T follicular helper cell (primary cell): Measurements from ENCODE around the gene WDR33.
"Not testable (repeated sequence)": the region's sequence is repeated elsewhere in the genome, so short reads cannot be mapped to it uniquely, and the experiment has no call there.

ENCODE experiments used
- DNase-seq: peaks from one replicate; pipeline ENCODE4 v3.0.0-alpha.2; 2020; ENCODE audit warnings: low read depth

The WDR33 gene

DNA sequence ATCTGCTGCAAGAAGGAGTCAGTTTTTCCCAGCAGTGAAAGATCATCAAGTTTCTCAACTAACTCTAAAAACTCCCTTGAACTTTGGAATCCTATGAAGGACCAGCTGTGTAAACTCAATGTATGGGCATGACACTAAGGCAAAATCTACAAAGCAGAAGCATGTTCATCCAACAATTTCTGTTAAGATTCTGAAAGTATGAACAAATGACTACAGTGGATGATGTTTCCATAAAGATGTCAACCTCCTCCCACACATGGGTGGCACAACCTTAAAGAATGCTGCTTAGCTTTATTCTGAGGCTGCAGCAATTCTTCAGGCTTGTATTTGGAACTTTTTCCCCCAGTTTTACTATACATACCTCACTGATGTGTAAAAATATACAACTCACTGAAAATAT is 47.2 kb downstream of the WDR33 start:
- DNase-seq = no peak

DNA sequence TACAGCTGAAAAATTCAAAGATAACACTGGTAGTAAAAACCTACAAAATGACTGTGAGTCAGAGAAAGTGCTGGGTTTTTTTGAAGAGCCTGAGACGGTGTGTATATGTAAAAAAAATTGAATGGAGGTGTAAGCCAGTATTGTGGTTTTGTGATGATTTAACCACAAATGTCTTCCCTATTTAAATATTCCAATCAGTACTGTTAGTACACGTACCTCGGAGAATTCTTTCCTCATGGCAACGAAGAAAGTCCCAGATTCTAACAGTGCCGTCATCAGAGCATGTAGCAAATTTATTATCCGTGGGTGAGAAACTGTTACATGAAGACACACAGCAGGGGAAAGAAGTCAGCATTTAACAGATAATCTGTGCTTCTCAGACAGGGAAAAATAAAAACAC is 48.1 kb downstream of the WDR33 start:
- no peak for DNase-seq

DNA sequence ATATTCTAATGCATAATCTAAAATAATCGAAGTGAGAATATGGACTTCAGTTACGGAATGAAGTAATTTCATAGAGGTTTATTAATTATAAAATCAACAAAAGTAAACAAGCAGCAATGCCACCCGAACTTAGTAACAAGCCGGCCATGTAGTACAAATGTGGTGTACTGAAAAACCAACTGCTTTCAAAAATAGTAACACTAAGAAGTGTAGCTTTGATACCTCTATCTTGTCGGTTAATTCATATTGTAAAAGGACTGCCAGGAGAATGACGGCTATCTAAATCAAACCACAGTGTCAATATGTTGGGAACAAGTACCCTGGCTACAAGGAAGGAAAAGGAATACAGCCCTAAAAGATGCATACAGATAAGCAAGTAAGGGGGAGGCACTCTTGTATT is 48.5 kb downstream of the WDR33 start:
- no peak for DNase-seq

DNA sequence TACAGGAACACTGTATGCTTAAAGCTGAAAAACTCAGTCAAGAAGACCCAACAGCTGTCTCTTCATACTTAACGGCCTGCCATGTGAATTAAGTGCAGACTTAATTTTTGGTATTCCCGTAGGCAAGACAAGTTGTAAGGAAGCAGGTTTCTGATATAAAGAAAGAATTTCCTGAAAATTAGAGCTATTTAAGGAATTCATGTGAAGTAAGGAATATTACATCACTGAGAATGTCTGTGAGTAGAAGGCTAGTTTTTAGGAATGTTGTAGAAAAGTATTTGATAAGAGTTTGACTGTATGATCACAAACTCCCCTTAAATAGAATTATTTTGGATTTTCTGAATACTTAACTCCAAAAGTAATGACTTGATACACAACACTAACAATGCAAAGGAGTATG is 51.0 kb downstream of the WDR33 start:
- no peak for DNase-seq

DNA sequence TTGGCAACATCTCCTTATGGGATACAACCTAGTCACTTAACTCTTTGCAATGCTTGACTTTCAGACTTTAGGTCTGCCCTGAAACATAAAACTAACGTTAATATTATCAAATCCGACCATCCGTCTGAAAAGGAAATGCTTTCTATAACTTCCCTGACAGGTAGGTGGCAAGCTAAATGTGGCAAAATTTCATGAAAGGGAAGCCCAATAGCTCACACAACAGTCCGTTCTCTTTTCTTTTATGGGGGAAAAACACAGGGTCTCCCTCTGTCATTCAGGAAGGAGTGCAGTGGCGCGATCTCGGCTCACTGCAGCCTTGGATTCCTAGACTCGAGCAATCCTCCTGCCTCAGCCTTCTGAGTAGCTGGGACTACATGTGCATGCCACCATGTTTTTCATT is 56.8 kb downstream of the WDR33 start:
- no peak for DNase-seq

DNA sequence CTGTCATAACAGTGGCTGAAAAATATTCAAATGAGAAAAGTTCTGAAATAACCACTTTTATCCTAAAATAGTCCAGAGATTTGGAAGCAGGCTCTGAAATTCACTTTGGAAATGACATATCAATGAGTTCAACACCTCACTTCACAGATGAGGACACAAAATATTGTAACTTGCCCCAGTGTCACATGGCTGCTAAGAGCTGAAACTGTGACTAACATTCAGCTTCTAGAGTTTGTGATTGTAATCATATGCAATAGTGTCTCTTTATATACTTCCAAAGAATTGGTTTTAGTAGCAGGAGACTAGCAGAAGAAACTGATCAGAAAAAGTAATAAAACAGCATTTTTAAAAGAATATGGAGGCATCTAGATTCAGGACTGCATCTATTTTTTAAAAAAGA is 57.6 kb downstream of the WDR33 start:
- DNase-seq = no peak

DNA sequence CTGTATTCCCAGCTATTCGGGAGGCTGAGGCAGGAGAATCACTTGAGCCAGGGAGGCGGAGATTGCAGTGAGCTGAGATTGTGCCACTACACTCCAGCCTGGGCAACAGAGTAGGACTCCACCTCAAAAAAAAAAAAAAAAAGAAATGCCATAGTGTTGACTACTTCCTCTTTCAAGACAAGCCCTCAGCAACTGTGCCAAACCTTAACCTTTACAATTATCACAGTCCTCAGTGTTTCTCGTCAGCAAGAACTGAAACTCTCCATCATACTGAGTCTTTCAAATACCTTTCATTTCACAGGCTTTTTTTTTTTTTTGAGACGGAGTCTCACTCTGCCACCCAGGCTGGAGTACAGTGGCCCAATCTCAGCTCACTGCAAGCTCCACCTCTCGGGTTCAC is 61.4 kb downstream of the WDR33 start:
- DNase-seq = not testable (repeated sequence)

DNA sequence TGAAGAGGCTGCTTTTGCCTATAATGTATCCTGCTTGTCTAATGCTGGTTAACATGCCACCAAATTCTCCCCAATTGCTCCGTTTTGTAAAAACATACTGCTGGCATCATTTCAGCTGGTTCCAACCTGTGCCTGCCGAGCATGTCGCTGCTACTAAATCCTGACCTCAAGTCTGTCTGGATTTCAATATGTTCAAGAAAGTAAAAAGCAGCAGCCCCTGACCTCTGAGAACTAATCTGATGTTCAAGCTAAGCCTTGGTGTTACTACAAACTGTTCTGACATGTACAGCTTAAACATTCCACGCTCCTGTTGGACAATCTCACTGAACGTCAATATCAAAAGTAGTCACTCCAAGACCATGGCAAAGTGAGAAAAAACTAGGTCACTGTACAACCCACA is 63.4 kb downstream of the WDR33 start:
- no peak for DNase-seq

DNA sequence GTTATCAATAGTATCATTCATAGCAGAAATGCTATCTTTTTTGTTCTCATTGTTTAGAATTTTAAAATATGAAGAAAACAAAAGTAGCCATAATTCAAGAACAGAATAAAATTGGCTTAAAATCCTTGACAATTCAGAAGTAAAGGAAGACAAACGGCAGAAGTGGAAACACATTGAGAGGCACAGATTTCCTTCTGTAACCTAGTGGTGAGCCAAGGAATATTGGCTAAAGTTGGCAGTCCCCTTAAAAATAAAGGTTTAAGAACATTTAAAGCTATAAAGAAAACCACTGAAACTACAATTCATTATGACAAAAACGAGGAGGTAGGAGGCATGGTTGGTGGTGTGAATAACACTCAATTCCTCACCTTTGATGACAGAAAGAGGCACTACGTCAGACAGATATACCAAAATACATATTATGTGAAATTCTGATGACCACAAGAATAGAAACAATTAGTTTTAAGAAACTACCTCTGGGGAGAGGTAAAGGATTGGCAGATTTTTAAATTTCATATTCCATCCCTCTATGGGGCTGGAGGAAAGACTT is 67.4 kb downstream of the WDR33 start:
- DNase-seq = no peak

DNA sequence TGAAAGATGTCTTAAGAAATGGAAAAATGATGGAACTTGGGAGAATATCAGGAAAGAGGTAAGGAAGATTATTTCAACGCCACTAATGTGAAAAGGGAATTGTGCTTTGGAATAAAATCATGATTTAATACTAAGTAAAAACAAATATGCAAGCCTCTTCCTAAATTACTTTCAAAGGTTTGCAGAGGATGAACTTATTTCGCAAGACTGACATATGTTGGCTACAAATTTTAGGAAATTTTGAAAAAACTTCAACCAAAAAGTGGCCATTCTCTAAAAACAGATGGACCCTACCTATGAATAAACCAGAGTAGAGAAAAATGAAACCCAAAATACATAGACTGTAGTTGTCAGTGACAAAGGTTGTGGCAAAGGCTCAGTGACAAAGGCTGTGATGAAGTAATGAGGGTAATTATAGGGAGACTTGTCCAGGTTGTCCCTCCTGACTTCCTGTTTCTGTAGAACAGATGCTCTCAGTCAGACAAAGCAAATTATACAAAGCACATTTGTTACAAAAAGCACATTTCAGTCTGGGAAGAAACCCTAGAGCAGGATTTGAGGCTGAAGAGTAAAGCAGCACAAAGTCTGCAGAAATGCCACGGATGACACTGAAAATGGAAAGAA is 70.2 kb downstream of the WDR33 start:
- DNase-seq = no peak

DNA sequence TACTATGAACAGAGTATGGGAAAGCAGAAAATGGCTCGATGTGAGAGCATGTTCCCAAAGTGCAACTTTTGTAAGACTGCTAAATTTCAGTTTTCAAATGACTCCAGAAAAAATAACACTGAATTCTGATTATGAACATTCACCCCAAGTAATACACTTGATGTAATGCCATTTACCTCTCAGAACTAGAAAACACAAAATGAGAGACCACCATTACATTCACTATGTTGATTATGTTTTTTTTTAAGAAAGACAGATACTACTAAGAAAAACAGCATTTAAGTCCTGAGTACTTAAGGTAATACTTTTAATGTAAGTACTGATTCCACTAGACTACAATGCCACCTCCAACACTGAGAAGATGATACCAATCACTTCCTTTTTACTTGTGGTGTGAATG is 71.2 kb downstream of the WDR33 start:
- no peak for DNase-seq

DNA sequence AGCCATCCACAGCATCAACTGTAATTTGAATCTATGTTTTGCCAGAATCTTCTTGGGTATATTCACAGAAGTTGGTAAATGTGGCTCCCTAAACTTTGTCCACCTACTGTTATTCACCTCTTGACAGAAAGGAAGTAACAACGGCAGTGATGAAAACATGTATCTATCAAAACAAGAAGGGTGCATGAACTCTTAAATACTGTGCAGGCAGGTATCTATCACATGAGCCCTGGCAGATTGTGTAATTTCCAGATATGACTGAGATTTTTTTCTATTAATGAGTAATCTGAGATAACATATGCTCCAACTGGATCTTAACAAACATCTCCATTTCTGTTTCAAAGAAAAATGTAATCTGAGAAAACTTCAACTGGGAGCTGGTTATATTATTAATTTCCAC is 73.1 kb downstream of the WDR33 start:
- no peak for DNase-seq

DNA sequence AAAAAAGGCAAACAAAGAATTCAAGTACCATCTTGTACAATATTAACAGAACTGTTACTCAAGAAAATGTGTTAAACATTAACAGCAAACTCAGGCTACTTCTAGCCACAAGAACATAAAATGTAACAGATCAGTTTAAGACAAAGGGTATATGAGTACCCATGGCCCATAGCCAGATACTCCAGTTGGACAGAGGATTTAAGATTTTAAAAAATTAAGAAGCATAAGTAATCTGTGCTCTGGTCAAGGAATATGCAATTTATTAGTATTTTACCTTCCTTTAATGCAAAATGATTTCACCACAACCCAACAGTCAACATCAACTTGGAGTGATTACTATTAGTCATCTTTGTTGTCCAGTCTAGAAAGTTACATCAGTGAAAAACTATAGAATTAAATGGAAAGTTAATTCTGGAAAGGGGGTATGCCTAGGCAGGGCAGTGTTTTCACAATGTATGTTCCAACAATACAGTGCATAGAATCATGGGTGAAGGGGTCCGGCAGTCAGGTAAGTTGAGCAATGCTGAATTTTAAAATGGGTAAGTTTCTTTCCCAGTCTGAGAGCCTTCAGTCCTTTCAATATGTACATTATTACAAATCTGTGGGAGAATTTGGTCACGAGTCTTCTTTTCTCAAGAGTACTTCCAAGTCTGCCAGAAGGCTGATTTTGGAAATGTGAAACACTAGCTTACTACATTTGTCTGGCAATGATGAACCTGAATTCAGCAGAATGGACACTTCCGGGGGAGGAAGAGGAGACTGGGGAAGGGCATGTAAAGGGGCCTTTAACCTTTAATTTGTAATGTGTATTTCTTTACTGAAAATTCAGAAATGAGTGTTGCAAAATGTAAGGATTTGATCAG is 75.2 kb downstream of the WDR33 start:
- no peak for DNase-seq

DNA sequence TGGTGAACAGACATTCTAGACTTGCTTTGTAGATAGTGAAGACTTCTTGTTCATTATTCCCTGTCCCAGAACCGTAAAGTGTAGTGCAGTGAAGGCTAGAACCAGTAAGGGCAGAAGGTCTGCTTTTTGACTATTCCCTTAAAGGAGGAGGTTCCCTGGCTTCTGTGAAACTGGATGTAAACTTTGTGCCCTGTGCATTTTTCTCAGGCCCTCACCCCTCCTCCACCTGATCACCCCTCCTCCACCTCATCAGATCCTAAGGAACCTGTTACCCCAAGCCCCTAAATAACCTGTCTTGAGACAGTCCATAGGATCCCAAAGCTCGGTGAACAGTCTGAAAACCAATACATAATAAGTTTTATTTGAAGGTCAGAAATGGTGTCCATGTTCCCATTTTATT is 75.9 kb downstream of the WDR33 start:
- DNase-seq = no peak

DNA sequence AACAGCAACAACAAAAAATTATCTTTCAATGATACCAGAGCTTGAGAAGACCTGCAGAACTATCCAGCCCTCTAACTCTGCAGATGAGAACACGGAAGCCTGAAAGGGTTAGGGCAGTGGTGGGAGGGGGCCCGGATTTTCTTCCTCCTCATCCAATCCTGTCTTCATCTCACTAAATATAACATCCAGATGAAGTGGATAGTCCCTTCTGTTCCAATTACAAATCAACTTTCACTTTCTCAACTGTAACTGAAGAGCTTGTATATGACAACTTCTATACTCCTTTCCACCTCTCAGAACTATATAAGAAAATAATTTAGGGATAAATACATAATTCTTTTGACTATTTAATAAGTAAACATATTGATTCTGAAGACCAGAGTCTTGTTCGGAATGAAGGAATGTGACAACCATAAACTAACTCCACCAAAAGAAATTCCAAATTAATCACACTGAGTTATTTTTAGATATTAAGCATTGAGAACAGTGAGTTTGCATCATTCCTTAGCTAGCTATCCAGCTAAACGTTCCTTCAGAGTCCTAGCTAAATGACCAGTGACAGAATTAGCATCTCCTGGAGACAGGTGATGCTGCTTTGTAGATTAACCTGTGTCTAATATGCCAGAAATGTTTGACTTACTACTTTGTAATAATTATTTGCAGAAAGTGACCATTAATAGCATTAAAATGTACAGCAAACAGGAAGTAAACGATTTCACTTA is 77.0 kb downstream of the WDR33 start:
- no peak for DNase-seq

DNA sequence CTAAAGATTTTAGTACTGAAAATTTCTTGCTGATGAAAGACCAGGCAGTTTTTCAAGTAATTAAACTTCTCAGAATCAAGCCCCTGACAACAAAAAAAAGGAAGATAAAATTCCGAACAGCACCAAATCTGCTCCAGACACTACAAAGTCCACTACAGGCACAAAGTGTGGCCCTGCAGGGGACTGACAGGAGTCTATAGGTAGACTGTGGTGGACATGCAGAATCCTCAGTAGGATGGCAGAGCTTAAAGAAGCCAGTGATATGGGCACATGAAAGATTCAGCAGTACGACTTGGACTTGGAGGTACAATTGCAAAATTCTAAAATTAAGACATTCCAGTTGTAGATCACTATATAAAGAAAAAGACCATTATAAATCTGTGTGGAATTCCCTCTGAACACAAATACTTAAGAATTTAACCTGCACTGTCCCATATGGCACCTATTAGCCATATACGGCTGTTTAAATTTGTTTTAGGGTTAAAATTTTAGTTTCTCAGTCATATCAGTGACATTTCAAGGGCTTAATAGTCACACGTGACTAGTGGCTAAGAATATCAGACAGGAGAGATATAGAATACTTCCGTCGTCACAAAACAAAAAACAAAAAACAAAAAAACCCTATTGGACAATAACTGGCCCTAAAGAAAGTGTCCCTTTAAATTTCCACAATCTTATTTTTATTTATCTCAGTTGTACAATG is 77.7 kb downstream of the WDR33 start:
- no peak for DNase-seq

DNA sequence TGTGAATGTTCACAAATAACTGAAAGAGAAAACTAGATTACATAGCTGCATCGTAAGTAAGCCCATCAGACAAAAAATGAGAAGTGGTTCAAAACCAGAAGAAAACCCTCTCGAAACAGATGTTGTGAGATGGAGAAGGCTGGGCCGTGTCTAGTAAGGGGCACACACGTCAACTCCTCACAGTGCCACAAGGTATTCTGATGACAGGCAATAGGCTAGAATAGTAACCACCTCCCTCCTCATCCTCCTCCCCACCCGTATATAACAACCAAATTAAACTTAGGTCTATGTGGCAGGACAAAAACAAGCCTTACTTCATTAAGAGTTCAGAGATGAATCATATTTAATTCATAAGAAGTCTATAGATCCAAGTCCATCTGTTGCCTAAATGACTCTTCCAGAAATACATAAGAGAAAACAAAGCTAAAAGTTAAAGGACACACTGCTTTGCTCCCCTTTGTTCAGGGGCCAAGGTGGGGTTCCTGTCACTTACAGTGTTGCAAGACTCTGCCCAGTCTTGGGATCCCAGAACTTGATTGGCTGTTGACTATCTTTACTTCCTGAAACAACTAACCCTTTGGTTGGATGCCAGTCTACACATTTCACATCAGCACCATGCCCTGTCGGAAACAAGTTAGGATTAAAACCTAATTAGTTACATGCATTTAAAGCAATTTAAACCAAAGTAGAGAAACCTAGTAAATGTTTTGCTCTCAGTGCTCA is 84.7 kb downstream of the WDR33 start:
- no peak for DNase-seq

DNA sequence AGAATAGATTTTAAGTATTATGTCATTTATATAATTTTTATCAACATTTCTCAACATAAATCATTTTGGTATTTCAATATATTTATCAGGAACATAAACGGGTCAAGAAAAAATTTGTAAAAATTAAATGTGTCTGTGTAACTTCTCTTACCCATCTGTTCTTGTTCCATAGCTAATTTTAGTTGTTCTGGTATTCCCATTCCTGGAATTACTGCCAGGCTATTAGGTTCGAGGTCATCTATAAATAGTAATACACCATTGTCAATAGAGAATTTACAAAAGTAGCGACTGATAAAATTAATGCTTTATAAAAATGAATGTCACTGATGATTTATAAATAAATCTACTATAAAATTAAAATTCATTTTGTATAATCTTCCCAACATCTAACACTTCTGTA is 88.2 kb downstream of the WDR33 start:
- DNase-seq = no peak

DNA sequence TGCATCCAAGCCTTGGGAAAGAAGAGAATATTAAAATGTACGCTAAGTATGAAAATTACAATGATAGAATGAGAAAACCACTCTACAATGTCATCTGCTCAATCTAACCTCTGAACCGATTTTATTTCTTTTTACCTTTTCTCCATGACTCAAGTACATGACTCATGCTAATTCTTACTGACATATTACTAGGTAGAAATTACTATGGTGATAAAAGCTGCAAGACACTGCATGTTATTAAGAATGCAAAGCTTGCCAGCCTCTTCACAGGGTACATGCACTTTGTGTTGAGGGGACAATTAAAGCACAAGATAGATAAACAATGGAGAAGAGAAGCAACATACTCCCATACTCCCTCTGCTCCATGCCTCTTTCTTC is 89.0 kb downstream of the WDR33 start:
- no peak for DNase-seq

DNA sequence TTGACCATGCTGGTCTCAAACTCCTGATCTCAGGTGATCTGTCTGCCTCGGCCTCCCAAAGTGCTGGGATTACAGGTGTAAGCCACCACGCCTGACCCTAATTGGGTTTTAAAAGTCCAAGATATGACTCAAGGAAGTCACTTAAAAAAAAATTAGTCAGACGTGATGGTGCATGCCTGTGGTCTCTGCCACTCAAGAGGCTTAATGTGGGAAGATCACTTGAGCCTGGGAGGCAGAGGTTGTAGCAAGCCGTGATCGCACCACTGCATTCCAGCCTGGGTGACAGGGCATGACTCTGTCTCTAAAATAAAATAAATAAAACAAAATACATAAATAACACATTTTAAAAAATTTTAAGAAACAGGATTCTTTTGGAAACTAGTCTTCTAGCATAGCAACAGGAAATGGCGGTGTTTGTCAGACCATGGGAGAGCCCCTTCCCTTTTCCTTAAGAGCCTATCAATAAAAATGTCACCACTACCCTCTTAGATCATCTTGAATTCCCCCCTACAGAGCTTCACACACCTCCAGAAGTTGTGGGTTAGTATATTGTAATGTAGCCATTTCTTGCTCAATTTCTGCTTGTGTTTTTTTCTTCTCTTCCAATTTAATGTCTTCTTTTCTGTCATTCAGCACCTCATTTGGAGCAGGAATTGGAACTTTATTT is 89.5 kb downstream of the WDR33 start:
- no peak for DNase-seq
